ENCODE data around the gene SYT10. TPM values are rescaled to one million over a fixed set of nuclear protein-coding genes. Genes with fewer than 3 reads are reported as not detected.

Gene SYT10
- total RNA-seq, 1 experiment from 2014 or later: 1.7 TPM

DNA sequence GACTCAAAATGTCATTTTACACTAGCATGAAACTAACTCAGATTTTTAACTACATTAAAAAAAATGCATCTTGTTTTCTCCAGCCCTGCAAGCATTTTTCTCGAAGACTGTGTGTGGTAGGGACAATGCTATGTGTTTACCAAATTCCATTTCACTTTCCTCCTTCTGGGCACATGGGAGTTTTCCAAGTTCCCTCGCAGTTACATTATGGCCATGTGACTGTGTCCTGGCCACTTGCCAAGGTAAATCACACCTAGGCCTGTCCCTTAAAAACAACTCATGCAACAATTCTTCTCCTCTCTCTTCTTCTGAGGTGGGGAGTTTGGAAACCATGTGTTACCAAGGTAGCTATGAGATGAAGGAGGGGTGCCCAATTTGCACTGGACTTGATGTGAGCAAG lies 108.7 kb downstream of the SYT10 start (continued):
- TF ChIP-seq, protein P1, sequence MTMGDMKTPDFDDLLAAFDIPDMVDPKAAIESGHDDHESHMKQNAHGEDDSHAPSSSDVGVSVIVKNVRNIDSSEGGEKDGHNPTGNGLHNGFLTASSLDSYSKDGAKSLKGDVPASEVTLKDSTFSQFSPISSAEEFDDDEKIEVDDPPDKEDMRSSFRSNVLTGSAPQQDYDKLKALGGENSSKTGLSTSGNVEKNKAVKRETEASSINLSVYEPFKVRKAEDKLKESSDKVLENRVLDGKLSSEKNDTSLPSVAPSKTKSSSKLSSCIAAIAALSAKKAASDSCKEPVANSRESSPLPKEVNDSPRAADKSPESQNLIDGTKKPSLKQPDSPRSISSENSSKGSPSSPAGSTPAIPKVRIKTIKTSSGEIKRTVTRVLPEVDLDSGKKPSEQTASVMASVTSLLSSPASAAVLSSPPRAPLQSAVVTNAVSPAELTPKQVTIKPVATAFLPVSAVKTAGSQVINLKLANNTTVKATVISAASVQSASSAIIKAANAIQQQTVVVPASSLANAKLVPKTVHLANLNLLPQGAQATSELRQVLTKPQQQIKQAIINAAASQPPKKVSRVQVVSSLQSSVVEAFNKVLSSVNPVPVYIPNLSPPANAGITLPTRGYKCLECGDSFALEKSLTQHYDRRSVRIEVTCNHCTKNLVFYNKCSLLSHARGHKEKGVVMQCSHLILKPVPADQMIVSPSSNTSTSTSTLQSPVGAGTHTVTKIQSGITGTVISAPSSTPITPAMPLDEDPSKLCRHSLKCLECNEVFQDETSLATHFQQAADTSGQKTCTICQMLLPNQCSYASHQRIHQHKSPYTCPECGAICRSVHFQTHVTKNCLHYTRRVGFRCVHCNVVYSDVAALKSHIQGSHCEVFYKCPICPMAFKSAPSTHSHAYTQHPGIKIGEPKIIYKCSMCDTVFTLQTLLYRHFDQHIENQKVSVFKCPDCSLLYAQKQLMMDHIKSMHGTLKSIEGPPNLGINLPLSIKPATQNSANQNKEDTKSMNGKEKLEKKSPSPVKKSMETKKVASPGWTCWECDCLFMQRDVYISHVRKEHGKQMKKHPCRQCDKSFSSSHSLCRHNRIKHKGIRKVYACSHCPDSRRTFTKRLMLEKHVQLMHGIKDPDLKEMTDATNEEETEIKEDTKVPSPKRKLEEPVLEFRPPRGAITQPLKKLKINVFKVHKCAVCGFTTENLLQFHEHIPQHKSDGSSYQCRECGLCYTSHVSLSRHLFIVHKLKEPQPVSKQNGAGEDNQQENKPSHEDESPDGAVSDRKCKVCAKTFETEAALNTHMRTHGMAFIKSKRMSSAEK (CRISPR knock-in tag; IDR thresholded peaks at IDR 0.05; ENCODE audit: borderline replicate concordance): no peak
- no peak for TF ChIP-seq ZNF317 (CRISPR knock-in tag; IDR thresholded peaks at IDR 0.05; ENCODE audit: borderline replicate concordance, low read depth)
- TF ChIP-seq KAT7 (CRISPR knock-in tag; IDR thresholded peaks at IDR 0.05; ENCODE audit: borderline replicate concordance): no peak
- TF ChIP-seq, protein P2, sequence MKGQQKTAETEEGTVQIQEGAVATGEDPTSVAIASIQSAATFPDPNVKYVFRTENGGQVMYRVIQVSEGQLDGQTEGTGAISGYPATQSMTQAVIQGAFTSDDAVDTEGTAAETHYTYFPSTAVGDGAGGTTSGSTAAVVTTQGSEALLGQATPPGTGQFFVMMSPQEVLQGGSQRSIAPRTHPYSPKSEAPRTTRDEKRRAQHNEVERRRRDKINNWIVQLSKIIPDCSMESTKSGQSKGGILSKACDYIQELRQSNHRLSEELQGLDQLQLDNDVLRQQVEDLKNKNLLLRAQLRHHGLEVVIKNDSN (CRISPR knock-in tag; IDR thresholded peaks at IDR 0.05): no peak
- TF ChIP-seq CBFB (CRISPR knock-in tag; IDR thresholded peaks at IDR 0.05; ENCODE audit: low read depth): no peak
- no peak for TF ChIP-seq RELA (CRISPR knock-in tag; IDR thresholded peaks at IDR 0.05; ENCODE audit: borderline replicate concordance)
